ENCODE measurements around the gene PSMC4. TPM values are rescaled to one million over a fixed set of nuclear protein-coding genes. Genes with fewer than 3 reads are reported as not detected.

PSMC4 gene
- total RNA-seq, 2 experiments from 2014 or later: 169 to 170 TPM

Other genes with a start within 250 kb of the PSMC4 start
- gene CLC, start 233.1 kb upstream of the PSMC4 start, total RNA-seq: not detected
- gene LEUTX, start 192.3 kb upstream of the PSMC4 start, total RNA-seq: not detected
- gene DYRK1B, start 137.0 kb upstream of the PSMC4 start, total RNA-seq: 1 to 10 TPM; 3.8 to 4.9 TPM
- gene FBL, start 124.8 kb upstream of the PSMC4 start, total RNA-seq: 100 to 1,000 TPM; 925 to 936 TPM
- gene FCGBP, start 36.5 kb upstream of the PSMC4 start, total RNA-seq: 1 to 10 TPM; 7.0 to 8.0 TPM
- 1 to 10 TPM; 3.7 to 3.8 TPM for gene ZNF546, start 25.9 kb downstream of the PSMC4 start, total RNA-seq
- gene ZNF780B, start 85.1 kb downstream of the PSMC4 start, total RNA-seq: 10 to 100 TPM; 16.1 to 18.6 TPM
- 10 to 100 TPM; 12.7 to 16.7 TPM for gene ZNF780A, start 119.8 kb downstream of the PSMC4 start, total RNA-seq
- 1 to 10 TPM; 8.3 to 9.3 TPM for gene MAP3K10, start 220.3 kb downstream of the PSMC4 start, total RNA-seq
- gene TTC9B, start 247.2 kb downstream of the PSMC4 start, total RNA-seq: not detected